GF-D8 (cell line): ENCODE data around the gene L2HGDH.

Experiments
- DNase-seq: peaks from one replicate; lab custom pipeline; 2025; lab: John Stamatoyannopoulos, UW

The L2HGDH gene

DNA sequence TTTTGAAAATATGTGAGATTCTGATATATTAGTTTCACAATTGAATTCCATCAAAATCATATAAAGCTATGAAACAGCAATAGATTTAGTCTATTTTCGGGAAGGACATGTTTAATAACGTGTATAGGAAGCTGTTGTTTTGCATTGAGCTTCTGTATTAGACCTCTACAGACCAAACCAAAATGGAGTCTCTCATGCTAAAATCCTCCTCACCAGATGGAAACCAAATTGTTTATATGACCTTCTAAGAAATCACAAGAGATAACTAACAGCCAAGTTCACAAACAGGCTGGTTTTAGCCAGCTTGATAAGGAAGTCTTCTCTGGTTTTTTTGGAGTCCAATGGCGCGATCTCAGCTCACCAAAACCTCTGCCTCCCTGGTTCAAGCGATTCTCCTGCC lies 23.9 kb downstream of the L2HGDH start:
- DNase-seq = no peak

DNA sequence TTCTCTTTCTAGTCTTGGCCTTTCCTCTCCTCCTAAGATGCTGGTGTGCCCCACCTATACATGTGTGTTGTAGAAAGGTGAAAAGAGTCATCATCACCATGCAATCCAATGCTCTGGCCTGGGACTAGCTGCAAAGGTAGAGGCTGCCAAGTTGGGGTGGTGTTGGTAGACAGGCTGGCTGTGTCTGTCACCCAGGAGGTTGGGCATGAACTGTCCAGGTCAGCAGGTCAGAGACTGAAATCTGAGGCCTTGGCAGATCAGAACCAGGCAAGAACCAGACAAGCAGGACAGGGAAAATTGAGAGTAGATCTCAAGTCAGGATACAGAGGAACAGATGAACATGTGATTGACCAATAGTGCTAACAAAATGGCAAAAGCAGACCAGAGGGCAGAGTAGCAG lies 26.2 kb downstream of the L2HGDH start:
- no peak for DNase-seq

GRCh38 chr14:50272498-50272897 lies 39.5 kb downstream of the L2HGDH start:
- no peak for DNase-seq

DNA sequence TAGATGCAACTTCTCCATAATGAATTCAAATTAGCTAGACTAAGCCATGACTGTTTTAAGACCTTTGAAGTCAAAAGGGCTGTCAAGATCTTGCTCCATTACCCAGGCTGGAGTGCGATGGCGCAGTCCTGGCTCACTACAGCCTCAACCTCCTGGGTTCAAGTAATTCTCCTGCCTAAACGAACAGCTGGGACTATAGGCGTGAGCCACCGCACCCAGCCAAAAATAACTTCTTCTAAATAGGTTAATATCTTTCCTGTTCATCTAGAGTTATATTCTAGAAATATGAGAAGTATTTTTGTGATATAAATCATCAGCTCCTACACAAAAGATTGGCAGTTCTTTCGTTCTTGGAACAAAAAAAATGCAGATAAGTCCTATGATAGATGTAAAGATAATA lies 41.1 kb downstream of the L2HGDH start:
- no peak for DNase-seq

DNA sequence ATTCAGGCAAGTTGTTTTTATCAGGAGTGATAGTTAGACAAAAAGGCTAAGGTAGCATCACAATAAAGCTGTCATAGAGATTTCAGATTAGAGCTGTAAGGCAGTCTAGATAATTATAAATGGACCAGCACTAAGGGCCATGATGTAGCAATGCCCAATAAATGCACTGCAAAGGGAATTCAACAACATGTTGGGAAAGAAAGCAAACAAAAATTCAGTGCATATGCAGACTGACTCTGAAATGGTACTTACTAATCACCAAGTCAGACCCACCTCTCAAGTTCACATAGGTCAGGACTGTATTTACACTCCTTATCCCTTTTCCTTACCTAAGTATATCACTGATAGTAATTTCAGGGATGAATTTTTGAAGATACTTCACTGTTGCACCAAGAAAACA lies 47.0 kb downstream of the L2HGDH start:
- no peak for DNase-seq

DNA sequence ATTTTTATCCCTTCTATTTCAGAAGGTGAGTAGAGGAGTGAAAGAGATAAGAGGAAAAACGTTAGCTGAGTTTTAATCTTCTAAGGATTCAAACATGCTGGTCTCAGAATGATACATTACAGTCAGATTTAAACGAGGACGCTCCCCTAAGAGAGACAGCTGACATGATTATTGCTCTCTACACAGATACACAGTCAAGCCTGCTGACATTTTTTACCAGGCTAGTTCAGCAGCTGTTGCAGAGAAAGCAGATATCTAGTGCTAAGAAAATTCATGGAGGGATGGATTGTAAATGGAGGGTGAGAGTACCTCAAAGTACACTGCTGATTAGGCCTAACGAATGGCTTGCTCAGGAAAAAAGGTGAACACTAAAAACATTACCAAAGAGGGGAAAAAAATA lies 48.7 kb downstream of the L2HGDH start:
- no peak for DNase-seq

DNA sequence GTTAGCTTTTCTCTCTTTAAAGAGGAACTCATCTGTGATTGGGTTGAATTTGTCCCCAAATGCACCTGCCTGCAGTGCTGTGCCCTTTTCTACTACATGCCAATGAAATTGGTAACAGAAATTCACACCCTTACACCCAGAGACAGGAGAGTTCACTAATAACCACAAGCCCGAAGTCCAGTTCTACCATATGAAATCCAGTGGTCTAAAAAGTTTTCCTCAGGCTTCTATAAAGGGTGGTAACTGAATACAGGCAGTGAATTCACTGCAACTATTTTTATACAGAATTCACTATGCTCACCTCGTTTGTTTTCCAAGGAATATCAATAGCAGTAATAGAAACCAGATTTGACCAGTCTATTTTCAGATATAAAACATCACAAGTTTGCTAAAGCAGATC lies 49.2 kb downstream of the L2HGDH start:
- no peak for DNase-seq

GRCh38 chr14:50260511-50260910 lies 51.5 kb downstream of the L2HGDH start:
- DNase-seq = no peak

GRCh38 chr14:50260072-50260471 lies 52.0 kb downstream of the L2HGDH start:
- DNase-seq = no peak

- no peak for DNase-seq
These were observed 54.3 kb downstream of the L2HGDH start for GRCh38 chr14:50257732-50258131.

- no peak for DNase-seq
These were observed 57.8 kb downstream of the L2HGDH start for GRCh38 chr14:50254248-50254647.

DNA sequence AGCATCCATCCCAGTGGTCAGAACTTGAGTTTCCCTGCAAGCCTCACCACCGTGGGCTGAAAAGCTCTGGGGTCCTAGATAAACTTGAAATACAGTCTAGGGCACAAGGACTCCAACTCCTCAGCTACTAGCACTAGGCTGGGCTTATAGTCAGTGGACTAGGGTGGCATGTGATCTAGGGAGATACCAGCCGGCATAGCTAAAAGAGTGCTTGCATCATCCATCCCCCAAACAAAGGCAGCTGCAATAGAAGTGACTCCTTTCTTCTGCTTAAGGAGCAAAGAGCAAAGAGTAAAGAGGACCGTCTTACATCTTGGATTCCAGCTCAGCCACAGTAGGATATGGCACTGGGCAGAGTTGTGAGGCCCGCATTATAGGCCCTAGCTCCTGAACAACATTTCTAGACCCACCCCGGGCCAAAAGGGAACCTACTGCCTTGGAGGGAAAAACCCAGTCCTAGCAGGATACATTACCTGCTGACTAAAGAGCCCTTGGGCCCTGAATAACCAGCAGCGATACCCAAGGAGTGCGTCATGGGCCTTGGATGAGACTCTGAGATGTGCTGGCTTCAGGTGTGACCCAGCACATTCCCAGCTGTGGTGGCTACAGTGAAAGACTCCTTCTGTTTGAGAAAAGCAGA lies 62.8 kb downstream of the L2HGDH start:
- no peak for DNase-seq

- DNase-seq = no peak
These were observed 64.8 kb downstream of the L2HGDH start for GRCh38 chr14:50247245-50247644.

- DNase-seq = no peak
These were observed 69.3 kb downstream of the L2HGDH start for GRCh38 chr14:50242566-50243310.

DNA sequence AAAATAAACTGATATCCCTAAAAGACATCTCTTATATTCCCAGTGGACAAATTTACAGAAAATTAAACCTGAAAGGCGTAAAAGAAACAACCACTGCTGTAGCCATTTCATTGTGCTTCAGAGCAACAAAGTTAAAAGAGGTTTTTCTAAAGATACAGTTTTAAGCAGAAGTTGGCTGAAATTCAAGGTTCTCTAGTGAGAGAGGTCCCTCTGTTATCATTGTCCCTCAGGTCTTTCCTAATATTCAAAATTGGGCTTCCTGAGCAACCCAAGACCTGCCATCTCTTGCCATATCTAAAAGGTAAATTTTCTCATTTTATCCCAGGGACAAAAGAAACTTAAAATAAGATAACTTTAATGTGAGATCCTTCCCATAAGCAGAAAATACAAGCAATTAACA lies 69.9 kb downstream of the L2HGDH start:
- DNase-seq = no peak

- DNase-seq = peak; percentile 94
These were observed 74.6 kb downstream of the L2HGDH start for GRCh38 chr14:50237427-50237826.

GRCh38 chr14:50233951-50234250 lies 78.1 kb downstream of the L2HGDH start:
- no peak for DNase-seq

GRCh38 chr14:50233166-50233950 lies 78.7 kb downstream of the L2HGDH start:
- no peak for DNase-seq

GRCh38 chr14:50232276-50232642 lies 79.8 kb downstream of the L2HGDH start:
- no peak for DNase-seq

GRCh38 chr14:50231475-50232275 lies 80.4 kb downstream of the L2HGDH start, which contains the start of gene SOS2:
Gene SOS2, minus strand, starts transcription at chr14:50231578. Its CDS starts 295 bp downstream, at chr14:50231283.
- peak; percentile 69 for DNase-seq

DNA sequence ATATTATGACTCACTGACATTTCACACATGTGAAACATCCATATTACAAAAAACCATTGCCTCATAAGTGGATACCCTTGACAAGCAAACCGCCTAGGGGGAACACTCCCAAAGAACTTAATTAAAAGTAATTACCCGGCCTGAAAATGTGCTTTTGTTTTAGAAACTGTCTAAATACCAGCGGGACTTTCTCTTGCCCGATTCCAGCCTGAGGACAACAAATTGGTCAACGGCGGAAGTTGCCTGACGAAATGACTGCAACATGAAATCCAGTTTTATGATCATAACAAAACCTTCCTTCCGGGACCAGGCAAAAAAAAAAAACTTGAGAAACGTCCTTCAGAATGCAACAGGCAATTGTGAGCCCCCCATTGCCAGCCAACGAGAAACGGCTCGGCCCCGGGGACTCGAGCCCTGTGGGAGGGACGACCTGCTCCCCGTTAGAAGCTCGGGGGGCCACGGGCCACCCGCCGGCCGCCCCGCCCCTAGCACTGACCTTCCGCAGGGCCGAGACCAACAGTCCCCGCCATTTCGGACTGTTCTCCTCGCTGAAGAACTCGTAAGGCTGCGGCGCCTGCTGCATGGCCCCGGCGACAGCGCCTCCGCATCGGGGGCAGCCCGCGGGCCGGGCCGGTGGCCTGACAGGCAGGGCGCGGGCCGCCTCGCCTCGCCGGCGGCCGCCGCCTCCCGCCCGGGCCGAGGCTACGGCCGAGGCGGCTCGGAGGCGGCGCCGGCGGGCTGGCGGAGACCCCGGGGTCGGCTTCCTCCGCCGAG lies 81.1 kb downstream of the L2HGDH start:
- DNase-seq = peak; percentile 64

DNA sequence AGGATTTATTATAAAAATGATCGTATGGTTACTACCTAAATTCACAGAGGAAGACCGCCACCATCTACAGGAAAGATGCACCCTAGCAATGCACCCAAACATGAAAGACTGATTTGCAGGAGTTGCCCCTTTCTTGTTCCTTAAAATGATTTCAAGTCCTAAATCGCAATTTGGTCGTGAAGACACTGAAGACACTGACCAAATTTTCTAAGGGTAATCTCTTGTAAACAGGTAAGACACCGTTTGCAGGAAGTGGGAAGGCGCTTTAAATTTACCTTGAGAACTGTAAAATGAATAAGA lies 81.7 kb downstream of the L2HGDH start:
- no peak for DNase-seq
